Chondrocyte (in vitro differentiated cells): Measurements from ENCODE around the gene MBD6. TPM values are rescaled to one million over a fixed set of nuclear protein-coding genes. Genes with fewer than 3 reads are reported as not detected.

Experiments used
- DNase-seq: peaks from one replicate; pipeline ENCODE4 v3.0.0; 2021; ENCODE audit warnings: mixed read lengths, low spot score
- H3K27ac Mint-ChIP-seq: one replicate; pipeline ENCODE4 v1.8.0; 2021; ENCODE audit warnings: mild to moderate bottlenecking, moderate library complexity, mixed read lengths; ENCODE audit not compliant: unreplicated experiment
- H3K27me3 Mint-ChIP-seq: 2 replicates; pipeline ENCODE4 v1.8.0; 2021; ENCODE audit warnings: low read depth, mixed read lengths
- H3K36me3 Mint-ChIP-seq: 2 replicates; pipeline ENCODE4 v1.8.0; 2021; ENCODE audit warnings: low read depth, mixed read lengths
- H3K4me1 Mint-ChIP-seq: 2 replicates; pipeline ENCODE4 v1.8.0; 2021; ENCODE audit warnings: low read depth, mild to moderate bottlenecking, mixed read lengths
- H3K4me3 Mint-ChIP-seq: one replicate; pipeline ENCODE4 v1.8.0; 2021; ENCODE audit warnings: mild to moderate bottlenecking, moderate library complexity, mixed read lengths; ENCODE audit not compliant: unreplicated experiment
- H3K9me3 Mint-ChIP-seq: 2 replicates; pipeline ENCODE4 v1.8.0; 2021; ENCODE audit warnings: low read depth, mixed read lengths
- total RNA-seq: library from RNA; stranded (reverse); gene quantifications from 3 replicates; pipeline ENCODE4 v1.2.1, GENCODE V29; 2021
- TF ChIP-seq, protein P1 (sequence below): fragments of 200-600 bp; sonication (generic); IDR thresholded peaks from 2 replicates; pipeline ENCODE4 v1.5.0; 2021; ENCODE audit warnings: antibody characterized with exemption, mild to moderate bottlenecking, moderate library complexity

The MBD6 gene
- total RNA-seq, 1 donor from 2014 or later, result 86.5 TPM

DNA sequence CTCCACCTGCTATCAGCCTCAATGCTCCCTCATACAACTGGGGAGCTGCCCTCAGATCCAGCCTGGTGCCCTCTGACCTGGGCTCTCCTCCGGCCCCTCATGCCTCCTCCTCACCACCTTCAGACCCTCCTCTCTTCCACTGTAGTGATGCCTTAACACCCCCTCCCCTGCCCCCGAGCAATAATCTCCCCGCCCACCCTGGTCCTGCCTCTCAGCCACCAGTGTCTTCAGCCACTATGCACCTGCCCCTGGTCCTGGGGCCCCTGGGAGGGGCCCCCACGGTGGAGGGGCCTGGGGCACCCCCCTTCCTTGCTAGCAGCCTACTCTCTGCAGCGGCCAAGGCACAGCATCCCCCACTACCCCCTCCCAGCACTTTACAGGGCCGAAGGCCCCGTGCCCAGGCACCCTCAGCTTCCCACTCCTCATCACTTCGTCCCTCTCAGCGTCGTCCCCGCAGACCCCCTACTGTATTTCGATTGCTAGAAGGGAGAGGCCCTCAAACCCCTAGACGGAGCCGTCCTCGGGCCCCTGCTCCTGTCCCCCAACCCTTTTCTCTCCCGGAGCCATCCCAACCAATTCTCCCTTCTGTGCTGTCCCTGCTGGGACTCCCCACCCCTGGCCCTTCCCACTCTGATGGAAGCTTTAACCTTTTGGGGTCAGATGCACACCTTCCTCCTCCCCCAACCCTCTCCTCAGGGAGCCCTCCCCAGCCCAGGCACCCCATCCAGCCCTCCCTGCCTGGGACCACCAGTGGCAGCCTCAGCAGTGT lies 3.2 kb downstream of the MBD6 start:
- no peak overlapping the region for H3K4me3 Mint-ChIP-seq
- H3K9me3 Mint-ChIP-seq, result no peaks in the 10 kb centered on the region
- H3K4me1 Mint-ChIP-seq, result peaks cover 46% of the 10 kb centered on the region
- peak overlapping the region; percentile 45 for H3K27ac Mint-ChIP-seq
- TF ChIP-seq, protein P1, sequence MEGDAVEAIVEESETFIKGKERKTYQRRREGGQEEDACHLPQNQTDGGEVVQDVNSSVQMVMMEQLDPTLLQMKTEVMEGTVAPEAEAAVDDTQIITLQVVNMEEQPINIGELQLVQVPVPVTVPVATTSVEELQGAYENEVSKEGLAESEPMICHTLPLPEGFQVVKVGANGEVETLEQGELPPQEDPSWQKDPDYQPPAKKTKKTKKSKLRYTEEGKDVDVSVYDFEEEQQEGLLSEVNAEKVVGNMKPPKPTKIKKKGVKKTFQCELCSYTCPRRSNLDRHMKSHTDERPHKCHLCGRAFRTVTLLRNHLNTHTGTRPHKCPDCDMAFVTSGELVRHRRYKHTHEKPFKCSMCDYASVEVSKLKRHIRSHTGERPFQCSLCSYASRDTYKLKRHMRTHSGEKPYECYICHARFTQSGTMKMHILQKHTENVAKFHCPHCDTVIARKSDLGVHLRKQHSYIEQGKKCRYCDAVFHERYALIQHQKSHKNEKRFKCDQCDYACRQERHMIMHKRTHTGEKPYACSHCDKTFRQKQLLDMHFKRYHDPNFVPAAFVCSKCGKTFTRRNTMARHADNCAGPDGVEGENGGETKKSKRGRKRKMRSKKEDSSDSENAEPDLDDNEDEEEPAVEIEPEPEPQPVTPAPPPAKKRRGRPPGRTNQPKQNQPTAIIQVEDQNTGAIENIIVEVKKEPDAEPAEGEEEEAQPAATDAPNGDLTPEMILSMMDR, result no peak
- H3K36me3 Mint-ChIP-seq, result peaks cover 19% of the 10 kb centered on the region
- no peaks in the 10 kb centered on the region for H3K27me3 Mint-ChIP-seq
- no peak for DNase-seq

DNA sequence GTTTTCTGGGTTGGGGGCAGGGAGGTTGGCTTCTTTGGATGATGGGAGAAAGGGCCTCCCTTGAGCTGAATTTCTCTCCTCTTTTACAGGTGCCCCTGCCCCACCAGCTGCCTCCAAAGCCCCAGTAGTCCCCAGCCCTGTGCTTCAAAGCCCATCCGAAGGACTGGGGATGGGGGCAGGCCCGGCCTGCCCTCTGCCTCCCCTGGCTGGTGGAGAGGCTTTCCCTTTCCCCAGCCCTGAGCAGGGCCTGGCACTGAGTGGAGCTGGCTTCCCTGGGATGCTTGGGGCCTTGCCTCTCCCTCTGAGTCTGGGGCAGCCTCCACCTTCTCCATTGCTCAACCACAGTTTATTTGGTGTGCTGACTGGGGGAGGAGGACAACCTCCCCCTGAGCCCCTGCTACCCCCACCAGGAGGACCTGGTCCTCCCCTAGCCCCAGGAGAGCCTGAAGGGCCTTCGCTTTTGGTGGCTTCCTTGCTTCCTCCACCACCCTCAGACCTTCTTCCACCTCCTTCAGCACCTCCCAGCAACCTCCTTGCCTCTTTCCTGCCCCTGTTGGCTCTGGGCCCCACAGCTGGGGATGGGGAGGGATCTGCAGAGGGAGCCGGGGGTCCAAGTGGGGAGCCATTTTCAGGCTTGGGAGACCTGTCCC lies 4.0 kb downstream of the MBD6 start:
- Mint-ChIP-seq H3K4me1 (peaks cover 38% of the 10 kb centered on the region), H3K4me3 (no peak overlapping the region), H3K9me3 (no peaks in the 10 kb centered on the region), H3K36me3 (peaks cover 19% of the 10 kb centered on the region), H3K27me3 (no peaks in the 10 kb centered on the region), H3K27ac (no peak overlapping the region)
- TF ChIP-seq, protein P1, result no peak
- DNase-seq, result no peak

DNA sequence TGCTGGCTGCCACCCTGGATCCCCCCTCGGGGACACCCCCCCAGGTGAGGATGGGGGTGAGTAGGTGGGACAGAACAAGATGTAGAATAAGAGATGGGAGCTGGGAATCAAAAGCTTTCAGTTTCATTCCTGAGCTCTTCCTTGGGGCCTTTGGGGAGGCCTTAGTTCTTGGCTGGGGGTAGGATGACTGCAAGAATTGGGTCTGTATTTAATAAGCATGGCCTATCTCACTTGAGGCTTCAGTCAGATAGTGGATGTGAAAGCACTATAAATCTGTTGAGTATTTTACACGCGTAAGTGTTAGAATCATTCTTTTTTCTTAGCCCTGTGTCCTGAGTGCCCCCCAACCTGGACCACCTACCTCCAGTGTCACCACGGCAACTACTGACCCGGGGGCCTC lies 4.6 kb downstream of the MBD6 start:
- DNase-seq, result no peak
- Mint-ChIP-seq H3K27ac (peak overlapping the region; percentile 27), H3K27me3 (no peaks in the 10 kb centered on the region), H3K36me3 (peaks cover 24% of the 10 kb centered on the region), H3K4me3 (no peak overlapping the region), H3K9me3 (no peaks in the 10 kb centered on the region), H3K4me1 (peaks cover 32% of the 10 kb centered on the region)
- TF ChIP-seq, protein P1, result no peak

DNA sequence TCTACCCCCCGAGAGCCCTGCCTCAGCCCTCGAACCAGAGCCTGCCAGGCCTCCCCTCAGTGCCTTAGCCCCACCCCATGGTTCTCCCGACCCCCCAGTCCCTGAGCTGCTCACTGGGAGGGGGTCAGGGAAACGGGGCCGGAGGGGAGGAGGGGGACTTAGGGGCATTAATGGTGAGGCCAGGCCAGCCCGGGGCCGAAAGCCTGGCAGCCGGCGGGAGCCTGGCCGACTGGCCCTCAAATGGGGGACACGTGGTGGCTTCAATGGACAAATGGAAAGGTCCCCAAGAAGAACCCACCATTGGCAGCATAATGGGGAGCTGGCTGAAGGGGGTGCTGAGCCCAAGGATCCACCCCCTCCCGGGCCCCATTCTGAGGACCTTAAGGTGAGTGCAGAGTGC lies 5.6 kb downstream of the MBD6 start:
- Mint-ChIP-seq H3K27me3 (no peaks in the 10 kb centered on the region), H3K36me3 (peaks cover 34% of the 10 kb centered on the region), H3K9me3 (no peaks in the 10 kb centered on the region), H3K27ac (no peak overlapping the region), H3K4me3 (no peak overlapping the region), H3K4me1 (peaks cover 28% of the 10 kb centered on the region)
- no peak for DNase-seq
- TF ChIP-seq, protein P1, result no peak

DNA sequence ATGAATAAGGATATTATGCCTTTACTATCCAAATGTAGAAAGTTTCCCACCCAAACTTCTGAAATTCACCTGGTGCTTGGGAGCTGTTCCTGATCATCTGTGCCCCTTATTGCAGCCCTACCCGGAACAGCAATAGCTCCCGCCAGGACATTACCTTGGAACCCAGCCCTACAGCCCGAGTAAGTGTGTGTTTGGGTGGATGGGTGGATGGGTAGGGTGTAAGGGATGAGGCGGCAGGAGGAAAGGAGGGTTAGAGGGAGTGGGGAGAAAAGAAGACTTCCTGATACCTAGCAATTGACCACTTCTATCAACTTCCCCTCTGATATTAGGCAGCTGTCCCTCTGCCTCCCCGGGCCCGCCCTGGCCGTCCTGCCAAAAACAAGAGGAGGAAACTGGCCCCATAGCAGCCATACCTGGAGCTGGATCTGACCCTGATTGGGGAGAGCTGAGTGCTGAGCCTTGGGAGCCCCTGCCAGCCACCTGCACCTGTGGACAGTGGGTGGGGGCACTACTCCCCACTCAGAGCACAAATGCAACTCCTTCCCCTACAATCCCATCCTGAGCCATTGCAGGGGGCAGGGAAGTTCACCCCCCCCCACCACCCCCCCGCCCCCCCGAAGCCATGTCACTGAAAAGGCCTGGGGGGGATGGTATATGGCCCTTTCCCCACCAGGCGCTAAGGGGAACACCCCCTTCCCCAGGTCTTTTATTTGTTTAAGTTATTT lies 6.4 kb downstream of the MBD6 start:
- Mint-ChIP-seq H3K27ac (peak overlapping the region; percentile 59), H3K4me3 (no peak overlapping the region), H3K9me3 (no peaks in the 10 kb centered on the region), H3K27me3 (no peaks in the 10 kb centered on the region), H3K4me1 (peaks cover 20% of the 10 kb centered on the region), H3K36me3 (peaks cover 35% of the 10 kb centered on the region)
- DNase-seq, result no peak
- TF ChIP-seq, protein P1, result no peak
